Measurements from ENCODE around the gene UBE2U. TPM values are rescaled to one million over a fixed set of nuclear protein-coding genes. Genes with fewer than 3 reads are reported as not detected.
A peak's percentile ranks its signal among the peaks of the same experiment; 100 is the strongest.
"Not testable (repeated sequence)": the region's sequence is repeated elsewhere in the genome, so short reads cannot be mapped to it uniquely, and the experiment has no call there.

Gene UBE2U
- total and polyA plus RNA-seq, 2 of the 4 experiments (the other 2 are of a cell fraction) = not detected

DNA sequence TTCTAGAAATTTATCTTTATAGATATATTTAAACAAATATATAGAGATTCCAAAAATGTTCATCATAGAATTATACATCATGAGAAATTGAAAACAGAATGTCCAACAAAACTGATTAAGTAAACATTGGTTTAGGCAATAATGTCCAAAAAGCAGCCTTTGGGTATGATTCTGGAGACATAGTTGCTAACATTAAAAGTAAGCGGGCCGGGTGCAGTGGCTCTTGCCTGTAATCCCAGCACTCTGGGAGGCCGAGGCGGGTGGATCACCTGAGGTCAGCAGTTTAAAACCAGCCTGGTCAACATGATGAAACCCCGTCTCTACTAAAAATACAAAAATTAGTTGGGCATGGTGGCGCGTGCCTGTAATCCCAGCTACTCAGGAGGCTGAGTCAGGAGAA lies 20.8 kb downstream of the UBE2U start:
- dilution Hi-C loops (cut with HindIII; ENCODE audit: low sequenced_read_pairs, unreplicated experiment); H3K14ac ChIP-seq (replicated peaks; ENCODE audit: low read depth, low read length); H3K23ac ChIP-seq (ENCODE audit: low read depth, low read length); H4K20me1 ChIP-seq (ENCODE audit: insufficient read depth, low read length); H2AK5ac ChIP-seq (ENCODE audit: low read depth, low read length); H3K9me1 ChIP-seq (ENCODE audit: insufficient read depth, low read length); POLR2A ChIA-PET (ENCODE audit: unreplicated experiment); H3K27ac ChIP-seq (ENCODE audit: insufficient read depth, low read length); intact Hi-C loops (cut with micrococcal nuclease); H3K9ac ChIP-seq (ENCODE audit: low read depth, low read length); CTCF ChIA-PET; H2BK120ac ChIP-seq (ENCODE audit: low read depth, low read length); H3K4ac ChIP-seq (ENCODE audit: low read depth, low read length); H2AFZ ChIP-seq (replicated peaks; ENCODE audit: low read length, poor library complexity); H2AK9ac ChIP-seq (replicated peaks; ENCODE audit: low read depth, low read length, poor library complexity); H4K8ac ChIP-seq (ENCODE audit: low read depth in 2 of 2, low read length in 2 of 2); H3K18ac ChIP-seq (ENCODE audit: low read depth, low read length); H3K56ac ChIP-seq (ENCODE audit: extremely low read depth, insufficient read depth, low read length); H3K9me3 ChIP-seq (ENCODE audit: control insufficient read depth, insufficient read depth, low read length); H3K36me3 ChIP-seq (ENCODE audit: control insufficient read depth, insufficient read depth, low read length); in situ Hi-C loops (cut with MboI; ENCODE audit: low sequenced_read_pairs); H3K4me2 ChIP-seq (ENCODE audit: low read depth, low read length); H3K4me3 ChIP-seq (ENCODE audit: insufficient read depth, low read depth, low read length); H4K5ac ChIP-seq (ENCODE audit: low read depth, low read length); H3K4me1 ChIP-seq (ENCODE audit: control insufficient read depth, insufficient read depth, low read length); DNase-seq; H3K27me3 ChIP-seq (ENCODE audit: control insufficient read depth, insufficient read depth, low read length); H2BK15ac ChIP-seq (ENCODE audit: low read depth, low read length); BruUV-seq (replicated peaks); ATAC-seq (ENCODE audit: low read depth); H2BK20ac ChIP-seq (ENCODE audit: low read depth, low read length); H3K79me1 ChIP-seq (ENCODE audit: low read depth in 1 of 2, low read length in 2 of 2); H4K91ac ChIP-seq (ENCODE audit: insufficient read depth, low read depth, low read length): not testable (repeated sequence)
- H2BK5ac ChIP-seq (ENCODE audit: low read depth, low read length, poor library complexity, severe bottlenecking) = peak overlapping the region; percentile 7
- WGBS, 2 experiments (ENCODE audit: extremely low coverage in 2 of 2, insufficient read length in 1 of 2) = no CpG with 5 or more reads among the region's 7 CpGs
